DOHH2 (cell line): Measurements from ENCODE around the gene CDK2.

Experiments used
- H3F3A ChIP-seq: fragments of 200-600 bp; sonication (generic), shearing (Covaris generic); 2 replicates; pipeline ENCODE4 v1.6.0; 2016; ENCODE audit warnings: antibody characterized with exemption, mild to moderate bottlenecking; ENCODE audit not compliant: control insufficient read depth, insufficient read depth
- H3K27ac ChIP-seq: fragments of 200-600 bp; sonication (generic); 2 replicates; pipeline ENCODE4 v1.5.1; 2014; ENCODE audit warnings: low read depth, mild to moderate bottlenecking, low read length, moderate library complexity
- H3K27me3 ChIP-seq: fragments of 200-600 bp; sonication (generic); 2 replicates; pipeline ENCODE4 v1.6.1; 2014; ENCODE audit warnings: mild to moderate bottlenecking, low read length, mixed read lengths; ENCODE audit not compliant: control insufficient read depth
- H3K36me3 ChIP-seq: fragments of 200-600 bp; sonication (generic); 2 replicates; pipeline ENCODE4 v1.6.1; 2014; ENCODE audit warnings: mild to moderate bottlenecking, low read length, moderate library complexity, mixed read lengths; ENCODE audit not compliant: control insufficient read depth
- H3K4me1 ChIP-seq: fragments of 200-600 bp; sonication (generic); 2 replicates; pipeline ENCODE4 v1.6.1; 2014; ENCODE audit warnings: mild to moderate bottlenecking, low read length, mixed read lengths; ENCODE audit not compliant: control insufficient read depth
- H3K4me2 ChIP-seq: fragments of 200-600 bp; sonication (generic); 2 replicates; pipeline ENCODE4 v1.6.0; 2014; ENCODE audit warnings: mild to moderate bottlenecking, low read length, moderate library complexity
- H3K4me3 ChIP-seq: fragments of 200-600 bp; sonication (generic); 2 replicates; pipeline ENCODE4 v1.5.1; 2014; ENCODE audit warnings: mild to moderate bottlenecking, low read length, mixed read lengths
- H3K79me2 ChIP-seq: fragments of 200-600 bp; sonication (generic); 2 replicates; pipeline ENCODE4 v1.6.1; 2014; ENCODE audit warnings: mild to moderate bottlenecking, low read length, mixed read lengths; ENCODE audit not compliant: control insufficient read depth
- H3K9me2 ChIP-seq: fragments of 200-600 bp; sonication (generic); replicated peaks from 2 replicates; pipeline ENCODE4 v1.6.1; 2014; ENCODE audit warnings: mild to moderate bottlenecking, low read length, mixed read lengths; ENCODE audit not compliant: control insufficient read depth
- H3K9me3 ChIP-seq: fragments of 200-600 bp; sonication (generic); 2 replicates; pipeline ENCODE4 v1.6.1; 2014; ENCODE audit warnings: antibody characterized with exemption, low read length, mixed read lengths; ENCODE audit not compliant: control insufficient read depth, insufficient read depth
- H4K20me1 ChIP-seq: fragments of 200-600 bp; sonication (generic); 2 replicates; pipeline ENCODE4 v1.6.0; 2014; ENCODE audit warnings: low read depth, mild to moderate bottlenecking, antibody characterized with exemption, low read length, moderate library complexity; ENCODE audit not compliant: control insufficient read depth, insufficient read depth
- EZH2phosphoT487 ChIP-seq: fragments of 200-600 bp; sonication (generic); IDR thresholded peaks from 2 replicates; pipeline ENCODE4 v1.6.1; 2017; ENCODE audit warnings: borderline replicate concordance, mild to moderate bottlenecking, antibody characterized with exemption, low read length, moderate library complexity, mixed read lengths
- TF ChIP-seq, protein P1 (sequence below): fragments of 200-600 bp; sonication (generic); IDR thresholded peaks from one replicate; pipeline ENCODE4 v1.5.1; 2014; ENCODE audit warnings: antibody characterized with exemption, mild to moderate bottlenecking, low read depth, low read length; ENCODE audit not compliant: poor library complexity, severe bottlenecking

CDK2 gene

DNA sequence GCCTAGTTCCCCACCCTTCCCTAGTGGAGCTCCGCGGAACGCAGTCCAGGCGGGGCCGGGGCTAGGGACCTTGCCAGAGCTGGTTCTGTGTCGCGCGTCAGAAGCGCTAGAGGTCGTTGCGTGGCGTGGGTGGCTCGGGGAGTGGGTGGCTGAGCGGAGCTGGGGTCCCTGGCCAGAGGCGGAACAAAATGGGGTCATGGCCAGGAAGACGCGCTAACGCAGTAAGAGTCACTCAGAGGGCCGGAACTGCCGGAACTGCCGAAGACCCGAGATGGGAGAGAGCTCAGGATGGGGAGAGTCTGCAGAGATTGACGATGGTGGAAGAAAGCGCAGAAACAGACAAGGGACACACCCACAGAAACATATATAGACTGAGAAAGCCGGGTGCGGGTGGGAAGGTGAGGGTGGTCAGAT, 30.9 kb upstream of the CDK2 start:
- no peaks in the 10 kb centered on the region for H4K20me1 ChIP-seq
- H3K9me3 ChIP-seq: no peaks in the 10 kb centered on the region
- no peaks in the 10 kb centered on the region for H3K27me3 ChIP-seq
- no peak for TF ChIP-seq EZH2phosphoT487
- peaks cover 83% of the 10 kb centered on the region for H3K36me3 ChIP-seq
- H3K4me1 ChIP-seq: peaks cover 35% of the 10 kb centered on the region
- H3K79me2 ChIP-seq: peaks cover 43% of the 10 kb centered on the region
- peaks cover 6% of the 10 kb centered on the region; the same call in 1 of the 2 replicates for H3F3A ChIP-seq
- no peak overlapping the region for H3K27ac ChIP-seq
- no peak overlapping the region for H3K4me3 ChIP-seq
- H3K4me2 ChIP-seq: no peak overlapping the region
- no peaks in the 10 kb centered on the region for H3K9me2 ChIP-seq

DNA sequence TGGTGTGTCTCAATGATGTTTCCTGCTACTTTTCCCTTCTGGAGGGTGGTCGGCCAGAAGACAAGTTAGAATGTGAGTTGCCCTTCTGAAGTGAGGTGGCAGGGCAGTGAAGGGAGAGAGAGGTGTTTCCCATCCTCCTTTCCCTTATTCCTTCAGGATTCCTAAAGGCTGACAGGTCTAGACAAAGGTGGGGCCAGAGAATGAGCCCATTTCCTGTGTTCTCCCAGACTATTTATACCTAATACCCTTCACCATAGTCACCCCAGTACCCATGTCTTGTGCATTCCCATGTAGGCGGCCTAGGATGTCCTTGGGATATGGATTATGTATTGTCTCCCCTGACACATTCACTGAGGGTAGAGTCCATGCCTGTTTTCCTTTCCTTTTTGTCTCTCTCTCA, 28.6 kb upstream of the CDK2 start:
- peaks cover 6% of the 10 kb centered on the region; the same call in 1 of the 2 replicates for H3F3A ChIP-seq
- no peaks in the 10 kb centered on the region for H3K27me3 ChIP-seq
- no peaks in the 10 kb centered on the region for H3K9me3 ChIP-seq
- H3K4me2 ChIP-seq: no peak overlapping the region
- peaks cover 92% of the 10 kb centered on the region for H3K36me3 ChIP-seq
- no peaks in the 10 kb centered on the region for H4K20me1 ChIP-seq
- no peaks in the 10 kb centered on the region for H3K9me2 ChIP-seq
- no peak overlapping the region for H3K27ac ChIP-seq
- peaks cover 22% of the 10 kb centered on the region for H3K79me2 ChIP-seq
- H3K4me3 ChIP-seq: no peak overlapping the region
- H3K4me1 ChIP-seq: peaks cover 23% of the 10 kb centered on the region
- no peak for TF ChIP-seq EZH2phosphoT487
- TF ChIP-seq, protein P1, sequence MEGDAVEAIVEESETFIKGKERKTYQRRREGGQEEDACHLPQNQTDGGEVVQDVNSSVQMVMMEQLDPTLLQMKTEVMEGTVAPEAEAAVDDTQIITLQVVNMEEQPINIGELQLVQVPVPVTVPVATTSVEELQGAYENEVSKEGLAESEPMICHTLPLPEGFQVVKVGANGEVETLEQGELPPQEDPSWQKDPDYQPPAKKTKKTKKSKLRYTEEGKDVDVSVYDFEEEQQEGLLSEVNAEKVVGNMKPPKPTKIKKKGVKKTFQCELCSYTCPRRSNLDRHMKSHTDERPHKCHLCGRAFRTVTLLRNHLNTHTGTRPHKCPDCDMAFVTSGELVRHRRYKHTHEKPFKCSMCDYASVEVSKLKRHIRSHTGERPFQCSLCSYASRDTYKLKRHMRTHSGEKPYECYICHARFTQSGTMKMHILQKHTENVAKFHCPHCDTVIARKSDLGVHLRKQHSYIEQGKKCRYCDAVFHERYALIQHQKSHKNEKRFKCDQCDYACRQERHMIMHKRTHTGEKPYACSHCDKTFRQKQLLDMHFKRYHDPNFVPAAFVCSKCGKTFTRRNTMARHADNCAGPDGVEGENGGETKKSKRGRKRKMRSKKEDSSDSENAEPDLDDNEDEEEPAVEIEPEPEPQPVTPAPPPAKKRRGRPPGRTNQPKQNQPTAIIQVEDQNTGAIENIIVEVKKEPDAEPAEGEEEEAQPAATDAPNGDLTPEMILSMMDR: no peak

DNA sequence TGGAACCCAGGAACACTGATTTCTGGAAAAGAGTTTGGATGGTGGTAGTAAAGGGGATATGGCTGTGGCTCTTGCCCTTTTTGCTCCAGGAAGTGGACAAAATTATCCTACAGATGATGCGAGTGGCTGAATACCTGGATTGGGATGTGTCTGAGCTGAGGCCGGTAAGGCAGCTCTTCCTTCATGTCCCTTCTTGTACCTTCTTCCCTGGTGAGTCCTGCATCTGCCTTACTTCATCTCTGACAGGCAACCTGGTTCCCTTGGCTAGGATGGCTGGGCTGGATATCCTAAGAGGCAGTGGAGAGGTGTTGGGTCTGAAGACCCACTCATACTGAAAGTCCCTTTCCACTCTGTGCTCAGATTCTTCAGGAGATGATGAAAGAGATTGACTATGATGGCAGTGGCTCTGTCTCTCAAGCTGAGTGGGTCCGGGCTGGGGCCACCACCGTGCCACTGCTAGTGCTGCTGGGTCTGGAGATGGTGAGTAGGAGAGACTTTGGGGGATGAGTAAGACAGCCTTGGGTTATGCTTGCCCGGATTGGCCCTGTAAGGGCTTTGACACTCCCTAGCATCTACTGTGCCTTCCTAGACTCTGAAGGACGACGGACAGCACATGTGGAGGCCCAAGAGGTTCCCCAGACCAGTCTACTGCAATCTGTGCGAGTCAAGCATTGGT, 27.7 kb upstream of the CDK2 start:
- H3K4me3 ChIP-seq: no peak overlapping the region
- H3K9me2 ChIP-seq: no peaks in the 10 kb centered on the region
- TF ChIP-seq, protein P1: no peak
- no peak for TF ChIP-seq EZH2phosphoT487
- no peaks in the 10 kb centered on the region for H3K27me3 ChIP-seq
- H3K27ac ChIP-seq: no peak overlapping the region
- H3K79me2 ChIP-seq: peaks cover 12% of the 10 kb centered on the region
- H4K20me1 ChIP-seq: no peaks in the 10 kb centered on the region
- H3K4me2 ChIP-seq: no peak overlapping the region
- H3K9me3 ChIP-seq: no peaks in the 10 kb centered on the region
- peaks cover 13% of the 10 kb centered on the region for H3K4me1 ChIP-seq
- peaks cover 91% of the 10 kb centered on the region for H3K36me3 ChIP-seq
- peaks cover 6% of the 10 kb centered on the region; the same call in 1 of the 2 replicates for H3F3A ChIP-seq

DNA sequence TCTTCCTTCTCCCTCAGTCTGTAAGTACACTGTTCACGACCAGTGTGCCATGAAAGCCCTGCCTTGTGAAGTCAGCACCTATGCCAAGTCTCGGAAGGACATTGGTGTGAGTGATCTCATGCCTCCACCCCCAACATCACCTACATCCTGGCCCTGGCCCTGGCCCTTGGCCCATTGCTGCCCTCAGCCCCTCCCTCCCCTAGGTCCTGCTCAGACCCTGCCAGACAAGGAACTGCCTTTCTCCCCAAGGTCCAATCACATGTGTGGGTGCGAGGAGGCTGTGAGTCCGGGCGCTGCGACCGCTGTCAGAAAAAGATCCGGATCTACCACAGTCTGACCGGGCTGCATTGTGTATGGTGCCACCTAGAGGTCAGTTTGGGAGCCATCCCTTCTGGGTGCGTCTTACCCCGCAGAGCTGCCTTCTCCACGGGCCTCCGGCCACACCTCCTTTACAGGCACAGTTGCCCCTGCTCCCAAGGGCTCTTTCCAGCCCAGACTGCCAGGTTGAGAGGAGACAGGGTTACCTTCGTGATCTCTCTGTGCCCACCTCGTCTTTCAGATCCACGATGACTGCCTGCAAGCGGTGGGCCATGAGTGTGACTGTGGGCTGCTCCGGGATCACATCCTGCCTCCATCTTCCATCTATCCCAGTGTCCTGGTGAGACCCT, 26.4 kb upstream of the CDK2 start:
- H3K79me2 ChIP-seq: no peaks in the 10 kb centered on the region
- H3K4me3 ChIP-seq: peak overlapping the region; percentile 17; the same call in 1 of the 2 replicates
- peak overlapping the region; percentile 42 for H3K4me2 ChIP-seq
- H3K27ac ChIP-seq: no peak overlapping the region
- H3K9me2 ChIP-seq: no peaks in the 10 kb centered on the region
- peaks cover 87% of the 10 kb centered on the region for H3K36me3 ChIP-seq
- peaks cover 10% of the 10 kb centered on the region for H3K4me1 ChIP-seq
- peaks cover 6% of the 10 kb centered on the region; the same call in 1 of the 2 replicates for H3F3A ChIP-seq
- no peaks in the 10 kb centered on the region for H3K9me3 ChIP-seq
- no peaks in the 10 kb centered on the region for H3K27me3 ChIP-seq
- no peak for TF ChIP-seq EZH2phosphoT487
- TF ChIP-seq, protein P1: peak; percentile 93
- H4K20me1 ChIP-seq: no peaks in the 10 kb centered on the region
